HG02798 (cell line): Measurements from ENCODE around the gene SLC25A30.
"Not testable (repeated sequence)": the region's sequence is repeated elsewhere in the genome, so short reads cannot be mapped to it uniquely, and the experiment has no call there.

Experiments
- ATAC-seq: cut with Tn5 transposase; IDR thresholded peaks from one replicate; pipeline ENCODE4 v1.9.1; 2021; ENCODE audit warnings: mild to moderate bottlenecking; ENCODE audit not compliant: unreplicated experiment, poor library complexity

SLC25A30 gene

DNA sequence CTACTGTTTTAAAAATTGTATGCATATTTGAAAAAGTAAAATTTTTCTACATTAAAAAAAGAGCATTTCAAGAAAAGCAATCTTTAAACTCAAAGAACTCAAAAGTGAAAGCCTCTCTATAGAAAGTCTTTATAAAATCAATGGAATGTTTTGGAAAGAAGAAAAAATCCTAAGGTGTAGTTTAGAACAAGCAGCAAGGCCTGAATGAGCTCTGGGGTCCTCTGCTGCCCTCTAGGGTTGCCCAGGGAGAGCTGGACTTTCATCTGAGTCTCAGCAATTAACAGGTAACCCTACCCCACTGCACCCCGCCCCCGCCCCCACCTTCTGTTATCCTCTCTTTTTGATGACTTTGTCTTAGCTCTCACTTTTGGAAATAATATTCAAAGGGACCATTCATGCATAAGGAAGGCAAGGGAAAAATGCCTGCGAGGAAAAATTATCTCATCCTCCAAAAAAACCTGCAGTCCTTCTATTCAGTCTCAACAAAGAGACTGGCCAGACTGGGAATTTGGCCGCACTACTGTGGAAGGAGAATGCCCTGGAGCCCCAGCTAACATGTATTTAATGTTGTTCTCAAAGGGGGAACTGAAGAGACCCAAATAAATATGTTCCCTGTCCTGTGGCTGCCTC, 24.1 kb downstream of the SLC25A30 start:
- no peak for ATAC-seq

DNA sequence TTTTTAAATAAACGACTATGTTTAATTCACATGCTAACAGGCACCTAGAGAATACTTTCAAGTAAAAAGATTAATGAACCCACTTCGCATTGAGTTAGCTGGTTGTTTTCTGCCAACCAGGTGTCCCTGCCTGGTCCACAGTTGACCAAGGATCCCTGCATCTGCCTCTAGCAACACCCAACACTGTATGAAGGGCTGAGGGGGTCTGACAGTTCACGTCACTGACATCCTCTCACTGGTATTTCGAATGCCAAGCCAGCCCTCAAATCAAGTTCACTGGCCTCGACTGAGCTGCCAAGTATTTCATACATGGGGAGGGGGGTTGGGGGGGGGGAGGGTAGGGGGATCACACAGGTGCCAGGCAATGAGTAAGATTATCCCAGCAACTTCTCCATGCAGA, 25.4 kb downstream of the SLC25A30 start:
- no peak for ATAC-seq

DNA sequence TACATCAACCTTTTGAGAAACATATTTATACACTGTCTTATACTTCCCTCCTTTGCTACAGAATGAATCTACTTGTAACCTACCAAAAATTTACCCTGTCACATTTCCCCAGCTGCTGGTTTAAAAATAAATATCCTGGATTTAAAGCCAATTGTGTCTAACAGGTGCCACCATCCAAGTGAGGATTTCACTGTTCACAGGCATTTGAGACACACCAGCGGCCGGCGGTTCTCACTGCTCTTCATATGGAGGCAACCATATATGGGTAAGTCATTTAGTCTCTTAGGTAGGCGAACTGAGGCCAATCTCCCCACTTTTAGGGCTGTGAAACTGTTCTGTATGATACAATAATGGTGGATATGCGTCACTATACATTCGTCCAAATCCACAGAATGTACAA, 26.2 kb downstream of the SLC25A30 start:
- ATAC-seq, result no peak

DNA sequence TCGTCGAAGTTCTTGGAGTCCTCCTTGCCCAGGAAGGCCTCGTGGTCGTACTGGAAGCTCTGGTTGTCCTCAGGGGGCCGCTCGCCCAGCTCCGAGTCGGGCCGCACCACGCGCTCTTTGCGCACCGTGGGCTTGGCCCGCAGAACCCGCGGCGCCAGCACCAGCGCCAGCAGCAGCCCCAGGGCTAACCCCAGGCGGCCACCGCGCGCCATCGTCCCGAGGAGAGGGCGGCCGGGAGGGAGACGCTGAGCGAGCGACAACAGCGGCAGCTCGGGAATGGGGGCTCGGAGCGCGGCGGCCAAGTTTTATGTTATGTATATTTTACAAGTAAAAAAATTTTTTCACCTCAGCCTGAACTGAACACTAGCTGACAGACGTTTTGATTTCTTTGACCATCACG, 27.0 kb downstream of the SLC25A30 start:
- ATAC-seq, result not testable (repeated sequence)

DNA sequence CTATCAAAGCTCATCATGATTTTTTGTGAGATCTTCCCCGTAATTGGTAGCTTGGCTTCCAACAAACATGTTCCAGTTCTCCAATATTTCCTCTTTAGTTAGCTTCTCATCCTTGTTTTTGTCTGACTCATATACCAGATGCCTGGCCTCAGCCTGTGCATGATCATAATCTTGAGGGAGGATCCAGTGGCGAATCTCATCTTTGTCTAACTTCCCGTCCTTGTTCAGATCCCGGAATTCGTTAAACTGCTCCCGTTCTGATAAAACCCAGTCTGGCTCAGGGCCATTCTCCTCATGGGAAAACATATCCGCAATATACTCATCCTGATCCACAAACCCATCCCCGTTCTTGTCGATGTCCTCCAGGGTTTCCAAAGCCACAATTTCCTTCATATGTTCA, 27.8 kb downstream of the SLC25A30 start:
- not testable (repeated sequence) for ATAC-seq

DNA sequence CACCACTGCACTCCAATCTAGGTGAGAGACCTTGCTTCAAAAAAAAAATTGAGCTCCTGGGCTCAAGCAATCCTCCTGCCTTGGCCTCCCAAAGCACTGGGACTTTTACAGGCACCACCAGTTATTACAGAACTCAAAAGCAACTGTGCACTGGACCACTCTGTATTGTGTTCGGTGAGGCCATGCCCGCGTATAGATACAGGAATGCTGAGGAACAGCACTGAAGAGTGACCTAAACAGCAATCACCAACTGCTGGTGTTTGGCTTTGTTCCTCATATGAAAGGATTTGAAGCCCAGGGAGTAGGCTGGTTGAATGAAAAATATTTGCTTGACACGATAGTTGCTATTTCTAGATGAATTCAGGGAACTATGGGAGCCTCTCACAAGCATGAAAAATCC, 29.5 kb downstream of the SLC25A30 start:
- no peak for ATAC-seq

DNA sequence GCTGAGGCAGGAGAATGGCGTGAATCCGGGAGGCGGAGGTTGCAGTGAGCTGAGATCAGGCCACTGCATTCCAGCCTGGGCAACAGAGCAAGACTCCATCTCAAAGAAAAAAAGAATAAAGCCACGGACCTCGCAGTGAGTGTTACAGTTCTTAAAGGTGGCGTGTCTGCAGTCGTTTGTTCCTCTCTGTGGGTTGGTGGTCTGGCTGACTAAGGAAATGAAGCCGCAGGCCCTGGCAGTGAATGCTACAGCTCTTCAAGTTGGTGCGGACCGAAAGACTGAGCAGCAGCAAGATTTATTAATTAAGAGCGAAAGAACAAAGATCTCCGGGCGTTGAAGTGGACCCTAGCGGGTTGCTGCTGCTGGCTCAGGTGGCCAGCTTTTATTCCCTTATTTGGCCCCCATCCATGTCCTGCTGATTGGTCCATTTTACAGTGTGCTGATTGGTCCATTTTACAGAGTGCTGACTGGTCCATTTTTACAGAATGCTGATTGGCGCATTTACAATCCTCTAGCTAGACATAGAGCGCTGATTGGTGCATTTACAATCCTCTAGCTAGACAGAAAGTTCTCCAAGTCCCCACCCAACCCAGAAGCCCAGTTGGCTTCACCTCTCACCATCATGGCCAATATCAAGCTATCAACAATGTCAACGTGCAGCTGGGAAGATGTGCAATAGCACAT, 31.1 kb downstream of the SLC25A30 start:
- ATAC-seq, result not testable (repeated sequence)

DNA sequence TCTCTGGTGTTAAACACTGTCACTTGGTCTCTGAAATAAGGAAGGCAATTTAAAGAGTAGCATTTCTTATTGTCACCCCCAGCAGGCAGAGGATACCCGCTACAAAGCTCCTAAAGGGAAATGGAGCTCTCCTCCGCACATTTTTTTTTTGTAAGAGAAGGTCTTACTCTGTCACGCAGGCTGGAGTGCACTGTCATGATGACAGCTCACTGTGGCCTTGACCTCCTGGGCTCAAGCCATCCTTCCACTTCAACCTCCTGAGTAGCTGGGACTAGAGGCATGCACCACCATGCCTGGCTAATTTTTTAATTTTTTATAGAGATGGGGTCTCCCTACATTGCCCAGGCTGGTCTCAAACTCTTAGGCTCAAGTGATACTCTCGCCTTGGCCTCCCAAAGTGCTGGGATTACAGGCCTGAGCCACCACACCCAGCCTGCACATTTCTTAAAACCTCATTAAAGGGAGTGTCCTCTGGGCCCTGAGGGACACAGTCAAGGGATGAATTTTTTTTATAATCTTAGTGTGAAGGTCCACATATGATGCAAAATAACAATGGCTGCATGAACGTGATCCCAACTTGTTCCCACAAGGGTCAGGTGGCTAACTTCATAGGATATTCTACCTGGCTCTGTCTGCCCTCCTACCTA, 32.1 kb downstream of the SLC25A30 start:
- ATAC-seq, result no peak

DNA sequence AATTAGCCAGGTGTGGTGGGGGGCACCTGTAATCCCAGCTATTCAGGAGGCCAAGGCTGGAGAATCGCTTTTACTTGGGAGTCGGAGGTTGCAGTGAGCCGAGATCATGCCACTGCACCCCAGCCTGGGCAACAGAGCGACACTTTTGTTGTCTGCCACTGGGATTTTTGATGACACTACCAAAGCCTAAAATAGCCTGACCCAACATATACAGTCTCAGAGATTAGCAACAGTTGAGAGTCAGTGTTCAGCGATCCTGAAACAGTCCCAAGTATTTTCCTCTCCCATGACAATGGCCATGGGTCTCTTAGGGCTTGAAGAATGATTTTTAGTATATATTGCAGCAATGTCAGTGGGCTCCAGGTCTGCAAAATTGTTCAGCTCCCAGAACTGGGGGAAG, 32.9 kb downstream of the SLC25A30 start:
- no peak for ATAC-seq

DNA sequence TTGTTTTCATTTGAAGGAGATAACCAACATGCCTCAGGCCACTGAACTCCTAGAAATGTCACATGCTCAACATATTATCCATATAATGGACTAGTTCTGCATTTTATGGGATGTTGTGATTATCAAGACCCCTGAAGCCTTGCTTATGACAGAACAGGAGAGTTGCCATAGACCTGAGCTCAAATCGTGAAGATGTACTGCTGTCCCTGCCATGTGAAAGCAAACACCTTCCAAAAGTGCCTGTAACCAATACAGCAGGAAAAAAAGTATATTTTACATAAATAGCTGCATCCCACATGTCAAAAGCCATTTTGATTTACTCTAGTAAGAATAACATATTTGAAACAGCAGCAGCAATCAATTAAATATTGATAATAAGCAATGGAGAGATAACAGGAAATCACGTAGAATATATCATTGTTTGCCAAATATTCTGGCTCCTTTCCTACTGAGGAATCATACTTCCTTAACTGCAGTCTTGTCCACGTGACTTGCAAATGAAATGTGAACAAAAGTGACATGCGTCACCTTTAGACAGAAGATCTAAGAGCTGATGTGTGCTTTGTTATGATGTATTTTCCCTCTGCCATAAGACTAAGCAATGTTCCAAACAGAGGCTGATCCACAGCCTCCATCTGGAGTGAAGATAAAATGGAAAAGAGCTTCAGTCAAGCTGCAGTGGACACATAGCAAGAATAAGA, 33.5 kb downstream of the SLC25A30 start:
- no peak for ATAC-seq

DNA sequence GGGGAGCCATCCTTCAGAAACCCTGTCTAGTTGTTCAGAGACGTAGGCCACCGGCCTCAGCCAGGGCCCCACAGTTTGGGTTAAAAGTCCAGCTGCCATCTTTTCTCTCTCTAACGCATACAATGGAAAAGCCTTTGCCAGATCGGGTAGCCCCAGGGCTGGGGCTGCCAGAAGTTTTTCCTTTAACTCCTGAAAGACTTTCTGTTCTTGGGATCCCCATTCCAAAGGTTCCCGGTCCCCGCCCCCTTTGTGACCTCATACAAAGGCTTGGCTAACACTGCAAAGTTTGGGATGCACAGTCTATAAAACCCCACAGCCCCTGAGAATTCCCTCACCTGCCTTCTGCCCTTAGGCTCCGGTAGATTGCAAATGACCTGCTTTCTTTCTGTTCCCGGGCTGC, 35.4 kb downstream of the SLC25A30 start:
- ATAC-seq, result not testable (repeated sequence)

DNA sequence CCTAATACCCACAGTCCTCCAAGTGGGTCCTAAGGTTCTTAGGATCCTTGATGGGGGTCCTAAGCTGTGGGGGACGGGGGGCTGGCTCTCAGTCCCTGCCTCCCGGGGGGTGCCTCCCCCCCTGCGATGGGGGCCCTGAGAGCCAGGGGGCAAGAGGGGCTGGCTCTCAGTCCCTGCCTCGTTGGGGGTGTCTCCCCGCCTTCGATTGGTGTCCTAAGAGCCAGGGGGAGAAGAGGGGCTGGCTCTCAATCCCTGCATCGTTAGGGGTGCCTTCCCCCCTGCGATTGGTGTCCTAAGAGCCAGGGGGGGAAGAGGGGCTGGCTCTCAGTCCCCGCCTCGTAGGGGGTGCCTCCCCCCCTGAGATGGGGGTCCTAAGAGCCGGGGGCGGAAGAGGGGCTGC, 37.0 kb downstream of the SLC25A30 start:
- ATAC-seq, result no peak

DNA sequence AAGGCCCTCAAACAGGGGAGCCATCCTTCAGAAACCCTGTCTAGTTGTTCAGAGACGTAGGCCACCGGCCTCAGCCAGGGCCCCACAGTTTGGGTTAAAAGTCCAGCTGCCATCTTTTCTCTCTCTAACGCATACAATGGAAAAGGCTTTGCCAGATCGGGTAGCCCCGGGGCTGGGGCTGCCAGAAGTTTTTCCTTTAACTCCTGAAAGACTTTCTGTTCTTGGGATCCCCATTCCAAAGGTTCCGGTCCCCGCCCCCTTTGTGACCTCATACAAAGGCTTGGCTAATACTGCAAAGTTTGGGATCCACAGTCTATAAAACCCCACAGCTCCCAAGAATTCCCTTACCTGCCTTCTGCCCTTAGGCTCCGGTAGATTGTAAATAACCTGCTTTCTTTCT, 37.5 kb downstream of the SLC25A30 start:
- ATAC-seq, result not testable (repeated sequence)

DNA sequence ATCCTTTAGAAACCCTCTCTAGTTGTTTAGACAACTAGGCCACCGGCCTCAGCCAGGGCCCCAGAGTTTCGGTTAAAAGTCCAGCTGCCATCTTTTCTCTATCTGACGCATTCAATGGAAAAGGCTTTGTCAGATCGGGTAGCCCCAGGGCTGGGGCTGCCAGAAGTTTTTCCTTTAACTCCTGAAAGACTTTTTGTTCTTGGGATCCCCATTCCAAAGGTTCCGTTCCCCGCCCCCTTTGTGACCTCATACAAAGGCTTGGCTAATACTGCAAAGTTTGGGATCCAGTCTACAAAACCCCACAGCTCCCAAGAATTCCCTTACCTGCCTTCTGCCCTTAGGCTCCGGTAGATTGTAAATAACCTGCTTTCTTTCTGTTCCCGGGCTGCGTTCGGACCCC, 38.7 kb downstream of the SLC25A30 start:
- not testable (repeated sequence) for ATAC-seq

DNA sequence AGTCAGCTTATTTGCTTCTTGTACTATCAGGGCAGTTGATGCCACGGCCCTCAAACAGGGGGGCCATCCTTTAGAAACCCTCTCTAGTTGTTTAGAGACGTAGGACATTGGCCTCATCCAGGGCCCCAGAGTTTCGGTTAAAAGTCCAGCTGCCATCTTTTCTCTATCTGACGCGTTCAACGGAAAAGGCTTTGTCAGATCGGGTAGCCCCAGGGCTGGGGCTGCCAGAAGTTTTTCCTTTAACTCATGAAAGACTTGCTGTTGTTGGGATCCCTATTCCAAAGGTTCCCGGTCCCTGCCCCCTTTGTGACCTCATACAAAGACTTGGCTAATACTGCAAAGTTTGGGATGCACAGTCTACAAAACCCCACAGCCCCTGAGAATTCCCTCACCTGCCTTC, 39.4 kb downstream of the SLC25A30 start:
- ATAC-seq, result not testable (repeated sequence)

DNA sequence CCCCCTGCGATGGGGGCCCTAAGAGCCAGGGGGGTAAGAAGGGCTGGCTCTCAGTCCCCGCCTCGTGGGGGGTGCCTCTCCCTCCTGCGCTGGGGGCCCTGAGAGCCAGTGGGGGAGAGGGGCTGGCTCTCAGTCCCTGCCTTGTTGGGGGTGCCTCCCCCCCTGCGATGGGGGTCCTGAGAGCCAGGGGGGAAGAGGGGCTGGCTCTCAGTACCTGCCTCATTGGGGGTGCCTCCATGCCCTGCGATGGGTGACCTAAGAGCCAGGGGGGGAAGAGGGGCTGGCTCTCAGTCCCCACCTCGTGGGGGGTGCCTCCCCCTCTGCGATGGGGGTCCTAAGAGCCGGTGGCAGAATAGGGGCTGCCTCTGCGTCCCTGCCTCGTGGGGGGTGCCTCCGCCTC, 40.9 kb downstream of the SLC25A30 start:
- ATAC-seq, result not testable (repeated sequence)

DNA sequence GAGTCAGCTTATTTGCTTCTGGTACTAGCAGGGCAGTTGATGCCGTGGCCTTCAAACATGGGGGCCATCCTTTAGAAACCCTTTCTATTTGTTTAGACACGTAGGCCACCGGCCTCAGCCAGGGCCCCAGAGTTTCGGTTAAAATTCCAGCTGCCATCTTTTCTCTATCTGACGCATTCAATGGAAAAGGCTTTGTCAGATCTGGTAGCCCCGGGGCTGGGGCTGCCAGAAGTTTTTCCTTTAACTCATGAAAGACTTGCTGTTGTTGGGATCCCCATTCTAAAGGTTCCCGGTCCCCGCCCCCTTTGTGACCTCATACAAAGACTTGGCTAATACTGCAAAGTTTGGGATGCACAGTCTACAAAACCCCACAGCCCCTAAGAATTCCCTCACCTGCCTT, 41.5 kb downstream of the SLC25A30 start:
- ATAC-seq, result not testable (repeated sequence)

DNA sequence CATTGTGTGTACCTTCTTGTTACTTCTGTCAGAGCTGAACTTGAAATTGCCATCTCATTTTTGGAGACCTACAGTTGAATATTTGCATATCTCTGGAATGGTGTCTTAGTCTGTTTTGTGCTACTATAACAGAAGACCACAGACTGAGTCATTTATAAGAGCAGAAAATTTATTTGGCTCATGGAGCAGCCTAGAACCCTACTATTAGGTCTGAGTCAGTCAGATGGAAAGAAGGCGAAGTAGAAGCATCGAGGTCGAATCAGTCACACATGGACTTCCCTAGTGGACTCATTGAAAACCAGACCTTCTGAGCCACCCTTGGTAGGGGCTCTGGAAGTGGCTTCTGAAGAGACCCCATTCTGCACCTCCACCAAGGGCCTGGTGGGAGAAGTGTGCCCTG, 43.3 kb downstream of the SLC25A30 start:
- no peak for ATAC-seq

DNA sequence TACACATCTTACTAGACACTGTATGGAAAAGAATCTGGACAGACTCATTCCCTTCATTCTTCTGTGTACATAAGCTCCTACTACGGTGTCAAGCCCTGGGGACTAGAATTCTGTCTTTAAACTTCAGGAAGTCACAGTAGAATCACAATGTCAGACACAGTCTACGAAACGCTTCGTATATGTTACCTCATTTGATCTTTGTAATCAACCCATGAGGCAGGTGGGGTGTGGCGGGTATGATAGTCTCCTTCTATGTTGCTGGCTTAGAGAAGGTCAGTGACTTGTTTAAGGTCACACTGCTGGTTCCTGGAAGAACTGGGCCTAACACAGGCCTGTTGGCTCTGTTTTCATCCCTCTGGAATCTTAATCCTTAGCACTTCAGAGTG, 45.0 kb downstream of the SLC25A30 start:
- no peak for ATAC-seq

DNA sequence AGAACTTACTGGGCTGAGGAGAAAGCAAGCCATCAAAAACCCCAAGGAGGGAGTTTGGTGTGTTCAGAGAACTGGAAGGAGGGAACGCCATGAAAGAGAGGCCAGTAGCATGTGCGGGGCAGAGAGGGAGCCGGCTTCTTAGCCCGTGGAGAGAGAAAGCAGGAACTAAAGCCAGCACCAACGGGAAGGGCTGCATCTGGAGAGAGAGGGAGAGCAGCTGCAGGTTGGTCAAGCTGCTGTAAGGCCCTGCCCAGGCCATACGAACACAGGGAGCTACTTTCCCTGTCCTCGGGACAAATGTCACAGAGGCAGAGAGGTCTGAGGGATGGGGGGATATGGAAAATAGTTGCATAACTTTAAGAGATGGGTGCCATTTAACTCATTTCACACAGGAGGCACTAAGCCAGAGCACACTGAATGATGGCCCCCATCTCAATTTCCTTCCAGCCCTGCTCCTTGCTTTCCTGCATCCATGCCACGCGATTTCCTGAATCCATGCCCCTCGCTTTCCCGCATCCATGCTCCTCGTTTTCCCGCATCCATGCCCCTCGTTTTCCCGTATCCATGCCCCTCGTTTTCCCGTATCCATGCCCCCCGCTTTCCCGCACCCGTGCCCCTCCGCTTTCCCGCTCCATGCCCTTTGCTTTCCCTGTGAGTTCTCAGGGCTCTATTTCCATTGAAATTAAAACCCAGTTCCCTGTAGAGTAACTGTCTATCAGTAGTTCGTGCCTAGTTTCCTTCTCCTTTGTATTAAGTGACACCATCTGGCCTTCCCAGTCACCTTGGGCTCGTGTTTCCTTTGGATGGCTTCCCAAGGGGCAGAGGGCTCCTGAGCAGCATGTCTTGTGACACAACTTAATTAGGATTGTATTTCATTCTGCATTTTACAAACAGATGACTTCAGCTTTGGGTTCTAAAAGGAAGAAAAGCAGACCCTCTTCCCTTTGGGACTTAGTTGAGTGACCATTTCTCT, 45.7 kb downstream of the SLC25A30 start:
- no peak for ATAC-seq
